ENCODE data around the gene ATF6.

- TF ChIP-seq, protein P1, sequence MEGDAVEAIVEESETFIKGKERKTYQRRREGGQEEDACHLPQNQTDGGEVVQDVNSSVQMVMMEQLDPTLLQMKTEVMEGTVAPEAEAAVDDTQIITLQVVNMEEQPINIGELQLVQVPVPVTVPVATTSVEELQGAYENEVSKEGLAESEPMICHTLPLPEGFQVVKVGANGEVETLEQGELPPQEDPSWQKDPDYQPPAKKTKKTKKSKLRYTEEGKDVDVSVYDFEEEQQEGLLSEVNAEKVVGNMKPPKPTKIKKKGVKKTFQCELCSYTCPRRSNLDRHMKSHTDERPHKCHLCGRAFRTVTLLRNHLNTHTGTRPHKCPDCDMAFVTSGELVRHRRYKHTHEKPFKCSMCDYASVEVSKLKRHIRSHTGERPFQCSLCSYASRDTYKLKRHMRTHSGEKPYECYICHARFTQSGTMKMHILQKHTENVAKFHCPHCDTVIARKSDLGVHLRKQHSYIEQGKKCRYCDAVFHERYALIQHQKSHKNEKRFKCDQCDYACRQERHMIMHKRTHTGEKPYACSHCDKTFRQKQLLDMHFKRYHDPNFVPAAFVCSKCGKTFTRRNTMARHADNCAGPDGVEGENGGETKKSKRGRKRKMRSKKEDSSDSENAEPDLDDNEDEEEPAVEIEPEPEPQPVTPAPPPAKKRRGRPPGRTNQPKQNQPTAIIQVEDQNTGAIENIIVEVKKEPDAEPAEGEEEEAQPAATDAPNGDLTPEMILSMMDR (IDR thresholded peaks at IDR 0.05) = no peak
- no peak for TF ChIP-seq POLR2A (IDR thresholded peaks at IDR 0.05)
Measured at GRCh38 chr1:161908264-161908663, 142.1 kb downstream of the ATF6 start.

Measured in breast epithelium (tissue), 3 donors.